Measurements from ENCODE around the gene VAC14.
A peak's percentile ranks its signal among the peaks of the same experiment; 100 is the strongest.
"Not testable (repeated sequence)": the region's sequence is repeated elsewhere in the genome, so short reads cannot be mapped to it uniquely, and the experiment has no call there.

Gene VAC14

GRCh38 chr16:70800781-70801480, at the start of gene VAC14:
VAC14 (minus strand) TSS chr16:70801158; CDS start chr16:70800900, 258 bp downstream.
- DNase-seq (ENCODE audit: low spot score): peak; percentile 95

GRCh38 chr16:70823498-70824118, 22.6 kb upstream of the VAC14 start:
- DNase-seq (ENCODE audit: low spot score): not testable (repeated sequence)

GRCh38 chr16:70822734-70823133, 21.8 kb upstream of the VAC14 start:
- DNase-seq (ENCODE audit: low spot score): not testable (repeated sequence)

- not testable (repeated sequence) for DNase-seq (ENCODE audit: low spot score)
Observed at GRCh38 chr16:70818088-70818487, 17.1 kb upstream of the VAC14 start.

- DNase-seq (ENCODE audit: low spot score): no peak
Observed at GRCh38 chr16:70809392-70810060, 8.6 kb upstream of the VAC14 start.

- DNase-seq (ENCODE audit: low spot score): no peak
Observed at GRCh38 chr16:70808371-70808770, 7.4 kb upstream of the VAC14 start.

GRCh38 chr16:70805787-70806186, 4.8 kb upstream of the VAC14 start:
- peak; percentile 62 for DNase-seq (ENCODE audit: low spot score)

GRCh38 chr16:70805380-70805779, 4.4 kb upstream of the VAC14 start:
- no peak for DNase-seq (ENCODE audit: low spot score)

- DNase-seq (ENCODE audit: low spot score): no peak
Observed at GRCh38 chr16:70804734-70805169, 3.8 kb upstream of the VAC14 start.

- DNase-seq (ENCODE audit: low spot score): peak; percentile 57
Observed at GRCh38 chr16:70804153-70804733, 3.3 kb upstream of the VAC14 start.

- no peak for DNase-seq (ENCODE audit: low spot score)
Observed at GRCh38 chr16:70803319-70803718, 2.4 kb upstream of the VAC14 start.

GRCh38 chr16:70801611-70802010, 653 bp upstream of the VAC14 start:
- DNase-seq (ENCODE audit: low spot score): no peak

GRCh38 chr16:70800311-70800710, 647 bp downstream of the VAC14 start:
- no peak for DNase-seq (ENCODE audit: low spot score)

GRCh38 chr16:70796301-70796700, 4.7 kb downstream of the VAC14 start:
- DNase-seq (ENCODE audit: low spot score): no peak

GRCh38 chr16:70795296-70795912, 5.6 kb downstream of the VAC14 start:
- no peak for DNase-seq (ENCODE audit: low spot score)

- no peak for DNase-seq (ENCODE audit: low spot score)
Observed at GRCh38 chr16:70793851-70794502, 7.0 kb downstream of the VAC14 start.

- no peak for DNase-seq (ENCODE audit: low spot score)
Observed at GRCh38 chr16:70790815-70791214, 10.1 kb downstream of the VAC14 start.

GRCh38 chr16:70789595-70790447, 11.1 kb downstream of the VAC14 start:
- DNase-seq (ENCODE audit: low spot score): peak; percentile 21

GRCh38 chr16:70788668-70789594, 12.0 kb downstream of the VAC14 start:
- DNase-seq (ENCODE audit: low spot score): peak; percentile 65
